Measurements from ENCODE around the gene FAM20A. TPM values are rescaled to one million over a fixed set of nuclear protein-coding genes. Genes with fewer than 3 reads are reported as not detected.

The FAM20A gene
- total RNA-seq, 1 donor from 2014 or later, result 0.37 TPM

GRCh38 chr17:68566442-68566738 lies 34.8 kb downstream of the FAM20A start:
- DNase-seq (ENCODE audit: low read depth), result no peak

DNA sequence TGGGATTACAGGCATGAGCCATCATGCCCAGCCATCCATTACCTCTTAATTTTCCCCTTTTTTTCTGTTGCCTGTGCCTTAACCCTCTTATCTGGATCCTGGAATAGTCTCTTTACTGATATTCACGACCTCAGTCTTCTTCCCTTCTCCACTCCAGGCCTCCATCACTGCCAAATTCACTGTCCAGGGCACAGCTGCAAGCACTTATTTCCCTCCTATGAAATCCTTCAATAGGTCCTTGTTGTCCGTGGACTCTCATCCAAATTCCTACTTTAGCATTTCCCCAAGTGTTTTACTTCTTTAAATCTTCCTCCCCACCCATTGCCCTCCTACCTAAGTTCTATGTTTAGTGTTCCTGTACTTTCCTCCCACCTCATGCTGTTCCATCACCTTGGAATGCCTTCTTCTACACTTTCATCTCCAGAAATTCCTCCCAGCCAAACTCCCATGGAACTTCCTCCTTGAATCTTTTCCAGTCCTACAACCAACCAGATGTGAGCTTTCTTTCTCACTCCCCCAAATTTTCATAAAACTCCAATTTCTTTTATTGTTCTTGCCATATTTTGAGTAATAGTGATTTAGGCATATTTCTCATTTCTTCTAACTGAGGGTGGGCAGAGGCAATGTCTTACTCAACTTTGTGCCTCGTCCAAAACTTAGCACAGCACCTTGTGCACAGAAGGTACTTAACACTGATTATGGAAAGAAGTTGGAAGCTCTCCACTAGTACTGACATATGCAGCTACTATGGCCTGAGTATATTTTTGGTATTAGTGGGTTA lies 35.3 kb downstream of the FAM20A start:
- DNase-seq (ENCODE audit: low read depth), result no peak

DNA sequence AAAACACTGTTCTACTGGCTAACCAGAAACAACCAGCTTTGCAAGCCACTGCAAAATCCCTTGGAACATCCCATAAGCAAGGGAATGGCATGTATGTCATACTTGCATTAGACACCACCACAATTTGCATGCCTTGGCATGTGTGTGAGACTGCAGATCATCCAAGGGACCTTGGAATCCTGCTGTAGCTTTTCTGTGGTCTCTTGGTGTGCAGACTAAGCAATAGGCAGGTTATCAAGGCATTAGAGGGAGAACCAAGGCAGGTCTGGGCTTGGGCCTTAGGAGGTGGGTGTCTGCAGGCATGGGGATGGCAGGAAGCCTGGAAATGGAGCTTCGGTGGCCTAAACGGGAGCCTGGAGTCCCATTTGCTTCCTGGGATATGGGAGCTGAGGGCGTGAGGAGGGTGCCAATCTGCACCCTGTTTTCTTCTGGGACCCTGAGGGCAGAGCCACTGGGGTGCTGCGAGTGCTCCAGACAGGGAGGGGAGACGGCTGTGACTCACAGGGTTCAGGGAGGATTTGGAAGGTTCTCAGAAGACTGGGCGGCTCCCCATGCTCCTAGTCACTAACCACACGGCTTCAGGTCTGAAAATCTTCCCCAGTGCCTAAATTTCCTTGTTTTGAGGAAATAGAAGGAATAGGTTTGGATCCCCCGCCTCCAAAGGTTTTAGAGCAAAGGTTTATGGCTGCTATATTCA lies 36.6 kb downstream of the FAM20A start:
- no peak for DNase-seq (ENCODE audit: low read depth)

GRCh38 chr17:68562736-68563135 lies 38.4 kb downstream of the FAM20A start:
- no peak for DNase-seq (ENCODE audit: low read depth)

GRCh38 chr17:68560966-68561720 lies 40.0 kb downstream of the FAM20A start:
- DNase-seq (ENCODE audit: low read depth), result peak; percentile 59

GRCh38 chr17:68559316-68559715 lies 41.9 kb downstream of the FAM20A start:
- no peak for DNase-seq (ENCODE audit: low read depth)

GRCh38 chr17:68556551-68556950 lies 44.6 kb downstream of the FAM20A start:
- DNase-seq (ENCODE audit: low read depth), result no peak

DNA sequence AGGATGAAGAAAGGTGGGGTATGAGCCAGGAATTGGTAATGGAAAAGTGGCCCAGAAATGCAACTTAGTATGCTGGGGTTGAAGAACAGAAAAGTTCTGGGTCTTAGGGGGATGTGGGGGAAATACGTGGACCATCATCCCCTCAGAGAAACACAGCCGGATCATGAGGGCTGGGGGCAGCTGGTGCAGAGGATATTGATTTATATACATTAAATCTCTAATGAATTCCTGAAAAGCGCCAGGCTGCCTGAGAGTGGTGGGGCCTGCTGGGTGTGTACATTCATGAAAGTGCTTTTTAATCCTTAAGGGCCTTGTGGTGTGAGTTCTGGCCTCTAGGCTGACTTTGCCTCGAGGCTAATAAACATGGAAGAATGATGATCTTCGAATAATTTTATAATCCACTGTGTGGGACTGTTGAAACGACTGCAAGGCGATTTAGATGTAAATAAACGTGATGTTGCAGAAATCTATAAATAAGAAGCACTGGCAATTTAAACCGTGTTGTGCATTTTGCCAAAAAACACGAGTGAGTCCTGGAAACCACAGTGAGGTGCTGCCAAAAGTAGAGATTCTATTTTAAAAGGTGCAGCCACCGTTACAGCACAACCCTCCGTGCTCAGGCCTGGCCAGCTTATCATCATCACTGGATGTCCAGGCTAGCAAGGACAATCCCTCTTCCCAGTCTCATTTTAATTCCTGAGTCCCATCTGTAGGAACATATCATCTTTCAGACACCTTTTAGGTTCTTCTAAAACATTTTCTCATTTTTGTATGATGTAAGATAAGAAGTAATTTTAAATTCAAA lies 56.9 kb downstream of the FAM20A start:
- no peak for DNase-seq (ENCODE audit: low read depth)

DNA sequence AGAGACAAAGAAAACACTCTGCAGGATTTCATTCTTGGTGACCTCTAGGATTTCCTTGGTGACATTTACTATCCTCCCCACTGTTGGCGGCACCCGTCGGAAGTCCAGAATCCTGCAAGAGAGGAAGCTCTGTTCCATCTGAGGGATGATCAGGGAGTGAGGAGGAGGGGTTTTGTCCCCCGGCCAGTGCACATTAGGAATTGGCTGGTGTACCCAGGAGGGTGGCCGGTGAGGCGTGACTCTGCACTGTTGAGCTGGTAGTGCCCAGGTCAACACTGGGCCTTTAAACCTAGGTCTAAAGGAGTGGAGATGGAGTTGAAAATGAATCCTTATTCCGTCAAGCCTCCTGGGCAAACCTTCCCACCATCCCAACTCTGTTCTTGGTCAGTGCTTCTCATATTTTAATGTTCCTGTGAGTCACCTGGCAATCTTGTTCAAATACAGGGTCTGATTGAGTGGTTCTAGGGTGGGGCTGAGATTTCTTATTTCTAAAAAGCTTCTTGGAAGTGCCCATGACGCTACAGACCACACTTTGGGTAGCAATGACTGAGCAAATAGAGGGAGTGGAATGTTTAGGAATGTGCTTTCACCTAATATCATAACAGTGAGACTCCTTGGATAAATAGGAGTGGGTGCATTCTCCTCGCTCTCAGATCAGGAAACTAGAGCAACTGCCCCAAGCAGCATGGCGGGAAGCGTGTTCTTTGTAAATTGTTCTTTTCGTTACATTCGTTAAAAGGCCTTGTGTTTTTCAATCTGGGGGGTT lies 58.3 kb downstream of the FAM20A start:
- no peak for DNase-seq (ENCODE audit: low read depth)

DNA sequence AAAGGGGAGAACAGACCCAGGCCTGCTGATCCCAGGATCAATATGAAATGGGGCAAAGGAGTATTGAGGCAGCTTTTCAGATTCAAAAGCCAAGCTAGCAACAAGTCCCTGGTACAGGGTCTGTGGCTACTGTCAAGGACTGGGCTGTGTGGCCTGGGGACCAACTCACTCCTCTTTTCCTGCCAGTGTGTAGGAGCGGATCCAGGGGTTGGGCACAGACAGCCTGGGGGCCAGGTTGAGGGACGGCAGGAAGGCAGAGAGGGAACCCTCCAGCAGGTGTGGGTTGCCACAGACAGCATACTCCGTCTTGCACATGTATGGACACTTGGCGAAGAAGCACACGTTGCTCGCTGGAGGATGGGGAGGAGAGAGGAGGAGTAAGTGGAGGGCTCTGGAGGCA lies 59.4 kb downstream of the FAM20A start:
- no peak for DNase-seq (ENCODE audit: low read depth)

DNA sequence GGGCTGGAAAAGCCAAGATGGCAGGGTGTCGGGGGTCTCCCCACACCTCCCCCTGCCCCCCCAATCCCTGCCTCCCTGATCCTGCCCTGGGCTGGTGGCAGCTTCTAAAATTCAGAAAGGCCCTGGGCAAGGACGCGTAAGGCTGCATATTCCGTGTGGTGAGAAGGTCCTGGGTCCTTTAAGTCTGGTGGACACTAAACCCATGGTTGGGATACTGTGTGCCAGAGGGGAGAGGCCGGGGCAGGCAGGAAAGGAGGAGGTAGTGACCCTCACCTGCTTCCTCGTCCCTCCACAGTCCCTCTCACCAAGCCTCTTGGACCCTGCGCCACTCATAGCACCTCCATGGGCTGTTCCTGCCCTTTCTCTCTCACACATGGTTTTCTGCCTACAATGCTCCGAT lies 60.2 kb downstream of the FAM20A start:
- no peak for DNase-seq (ENCODE audit: low read depth)

DNA sequence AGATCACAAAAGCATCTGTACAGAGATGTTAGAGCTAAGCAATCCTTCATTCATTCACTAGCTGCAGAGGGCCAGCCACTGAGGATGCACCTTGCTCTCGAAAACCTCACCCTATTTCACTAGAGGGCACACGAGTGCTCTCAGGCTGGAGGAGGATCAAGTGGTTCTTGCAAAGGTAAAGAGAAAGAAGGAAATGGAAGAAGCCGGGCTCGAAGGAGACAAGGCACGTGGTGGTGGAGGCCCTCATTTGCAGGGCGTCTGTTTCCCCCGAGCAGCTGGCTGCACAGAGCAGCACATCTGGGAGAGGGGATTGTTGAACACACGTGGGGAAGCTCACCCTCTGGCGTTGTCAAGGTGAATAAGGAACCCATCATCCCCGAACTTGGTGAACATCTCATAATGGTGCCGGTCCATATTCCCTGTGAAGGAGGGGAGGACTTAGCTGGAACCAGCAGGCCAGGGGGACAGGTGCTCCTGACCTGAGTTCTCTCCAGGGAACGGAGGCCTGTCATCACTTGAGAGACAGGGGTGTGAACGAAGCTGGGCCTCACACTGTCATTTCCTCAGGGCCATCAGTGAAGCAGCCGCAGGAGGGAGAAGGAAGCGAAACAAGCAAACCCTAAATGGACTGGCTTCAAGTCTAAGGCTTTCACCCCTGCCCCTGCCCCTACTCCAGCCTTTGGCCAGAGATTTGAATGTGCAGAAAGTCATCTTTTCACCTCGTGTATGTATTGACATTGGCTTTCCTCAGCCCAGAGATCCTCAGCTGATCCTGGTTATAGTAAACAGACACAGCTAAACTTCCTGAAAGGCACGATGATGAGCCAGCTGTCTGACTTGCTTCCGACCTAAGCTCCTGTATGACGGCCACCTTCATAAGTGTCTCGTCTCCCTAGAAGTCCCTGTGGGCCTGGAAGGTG lies 61.4 kb downstream of the FAM20A start:
- DNase-seq (ENCODE audit: low read depth), result no peak

- DNase-seq (ENCODE audit: low read depth), result no peak
Observed at GRCh38 chr17:68535922-68536321, 65.2 kb downstream of the FAM20A start.

DNA sequence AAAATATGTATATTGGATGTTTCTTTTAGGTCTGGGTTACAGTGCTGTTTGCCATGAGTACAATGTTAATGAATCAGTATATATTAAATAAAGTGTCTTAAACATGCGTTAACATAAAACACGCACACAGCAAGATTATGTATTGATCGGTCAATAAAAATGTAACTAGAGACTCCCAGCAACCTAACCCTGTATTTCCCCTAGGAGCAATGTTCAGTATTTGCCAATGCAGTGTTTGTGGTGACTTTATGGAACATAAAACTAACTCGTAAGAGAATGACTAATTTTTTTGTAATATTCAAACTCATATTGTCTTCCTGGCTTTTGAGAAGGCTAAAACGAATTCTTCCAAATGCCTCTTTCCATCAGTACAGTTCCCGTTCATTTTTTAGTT lies 66.5 kb downstream of the FAM20A start:
- DNase-seq (ENCODE audit: low read depth), result no peak

DNA sequence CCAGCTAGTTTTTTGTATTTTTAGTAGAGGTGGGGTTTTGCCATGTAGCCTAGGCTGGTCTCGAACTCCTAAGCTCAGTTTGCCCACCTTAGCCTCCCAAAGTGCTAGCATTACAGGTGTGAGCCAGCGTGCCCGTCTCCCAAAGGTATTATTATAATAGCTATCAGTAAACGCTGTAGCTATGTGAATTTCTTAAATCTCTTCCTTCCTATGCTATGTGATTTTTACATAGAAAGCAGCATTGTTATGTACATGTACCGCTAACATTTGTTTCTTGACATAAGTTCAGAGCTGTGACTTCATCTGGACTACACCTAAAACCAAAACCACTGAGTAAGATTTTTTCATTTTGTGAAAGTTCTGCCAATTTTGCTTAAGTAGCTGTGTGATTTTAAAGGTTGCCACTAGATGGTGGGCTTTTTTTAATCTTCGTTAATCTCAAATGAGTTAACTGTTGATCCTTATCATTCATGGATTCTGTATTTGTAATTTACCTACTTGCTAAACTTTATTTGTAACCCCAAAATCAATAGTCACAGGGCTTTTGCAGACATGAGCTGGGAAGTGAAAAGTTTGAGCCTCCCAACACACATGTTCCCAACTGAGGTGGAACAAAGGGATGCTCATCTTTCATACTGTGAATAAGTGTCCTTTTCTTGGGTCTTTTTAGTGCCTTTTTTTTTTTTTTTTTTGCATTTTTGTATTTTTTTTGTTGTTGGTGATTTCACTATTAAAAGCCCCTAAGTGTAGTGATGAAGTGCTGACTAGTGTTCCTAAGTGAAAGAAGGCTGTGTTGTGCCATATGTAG lies 67.1 kb downstream of the FAM20A start:
- DNase-seq (ENCODE audit: low read depth), result peak; percentile 47

DNA sequence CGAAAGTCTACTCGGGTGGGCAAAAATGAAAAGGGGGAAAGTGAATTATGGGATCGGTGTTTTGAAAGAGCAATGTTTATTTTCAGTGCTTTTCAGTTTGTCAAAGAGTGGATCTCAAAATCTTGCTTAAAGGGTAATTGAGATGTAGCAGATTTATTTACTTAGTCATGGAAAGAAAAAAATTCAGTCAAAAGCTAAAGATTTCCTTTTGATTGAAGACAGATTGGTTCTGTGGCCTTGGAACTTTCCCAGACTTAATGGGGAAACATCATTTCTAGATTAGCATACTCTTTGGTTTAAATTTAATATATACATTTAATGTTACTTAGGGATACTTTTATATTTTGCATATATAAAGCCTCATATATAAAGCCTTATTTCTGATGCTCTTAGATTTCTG lies 68.3 kb downstream of the FAM20A start:
- DNase-seq (ENCODE audit: low read depth), result no peak

- no peak for DNase-seq (ENCODE audit: low read depth)
Observed at GRCh38 chr17:68531252-68531651, 69.9 kb downstream of the FAM20A start.

DNA sequence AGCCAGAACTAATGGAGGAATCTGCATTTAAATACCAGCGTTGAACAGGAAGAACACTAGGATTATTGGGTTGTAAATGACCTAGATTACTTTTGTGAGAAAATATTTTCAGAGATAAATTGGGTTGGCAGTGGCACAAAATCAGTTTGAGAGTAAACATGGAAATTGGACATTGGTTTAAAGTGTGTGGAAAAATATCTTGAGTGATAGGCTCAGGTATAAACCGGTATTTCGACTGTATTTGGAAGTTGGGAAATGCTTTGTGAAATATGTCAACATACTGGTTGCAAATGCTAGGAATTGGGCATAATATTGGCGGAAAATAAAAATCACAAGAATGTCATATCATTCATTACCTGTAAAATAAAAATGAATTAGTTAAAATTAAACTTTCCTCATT lies 73.9 kb downstream of the FAM20A start:
- DNase-seq (ENCODE audit: low read depth), result no peak

- DNase-seq (ENCODE audit: low read depth), result no peak
Observed at GRCh38 chr17:68526548-68526947, 74.6 kb downstream of the FAM20A start.
